HG02610 (cell line): Measurements from ENCODE around the gene DBH.
"Not testable (repeated sequence)": the region's sequence is repeated elsewhere in the genome, so short reads cannot be mapped to it uniquely, and the experiment has no call there.

Experiments
- ATAC-seq: cut with Tn5 transposase; IDR thresholded peaks from one replicate; pipeline ENCODE4 v1.9.1; 2021; ENCODE audit warnings: mild to moderate bottlenecking, moderate library complexity; ENCODE audit not compliant: unreplicated experiment

DBH gene

GRCh38 chr9:133619791-133620190 lies 16.4 kb upstream of the DBH start:
- ATAC-seq, result no peak

GRCh38 chr9:133621725-133622267 lies 14.4 kb upstream of the DBH start:
- ATAC-seq, result no peak

GRCh38 chr9:133622555-133622954 lies 13.6 kb upstream of the DBH start:
- no peak for ATAC-seq

GRCh38 chr9:133626008-133626407 lies 10.2 kb upstream of the DBH start:
- ATAC-seq, result not testable (repeated sequence)

- no peak for ATAC-seq
Measured at GRCh38 chr9:133627341-133627740, 8.8 kb upstream of the DBH start.

GRCh38 chr9:133628766-133629165 lies 7.4 kb upstream of the DBH start:
- no peak for ATAC-seq

GRCh38 chr9:133629221-133630110 lies 6.7 kb upstream of the DBH start:
- ATAC-seq, result no peak

- no peak for ATAC-seq
Measured at GRCh38 chr9:133631111-133631510, 5.1 kb upstream of the DBH start.

- no peak for ATAC-seq
Measured at GRCh38 chr9:133632806-133633680, 3.1 kb upstream of the DBH start.

- ATAC-seq, result no peak
Measured at GRCh38 chr9:133633681-133634080, 2.5 kb upstream of the DBH start.

- no peak for ATAC-seq
Measured at GRCh38 chr9:133634081-133634691, 2.0 kb upstream of the DBH start.

- no peak for ATAC-seq
Measured at GRCh38 chr9:133635098-133635497, 1.1 kb upstream of the DBH start.

GRCh38 chr9:133636902-133637301 lies 739 bp downstream of the DBH start:
- ATAC-seq, result no peak

GRCh38 chr9:133637451-133638055 lies 1.4 kb downstream of the DBH start:
- ATAC-seq, result no peak

- no peak for ATAC-seq
Measured at GRCh38 chr9:133638076-133638475, 1.9 kb downstream of the DBH start.

- no peak for ATAC-seq
Measured at GRCh38 chr9:133638711-133639110, 2.5 kb downstream of the DBH start.

- no peak for ATAC-seq
Measured at GRCh38 chr9:133639613-133640012, 3.5 kb downstream of the DBH start.

- ATAC-seq, result no peak
Measured at GRCh38 chr9:133640160-133640559, 4.0 kb downstream of the DBH start.

- no peak for ATAC-seq
Measured at GRCh38 chr9:133640580-133641395, 4.6 kb downstream of the DBH start.

GRCh38 chr9:133641396-133641655 lies 5.2 kb downstream of the DBH start:
- ATAC-seq, result no peak
